Non-pigmented ciliary epithelial cell (primary cell): ENCODE measurements around the gene SP140L.
"Not testable (repeated sequence)": the region's sequence is repeated elsewhere in the genome, so short reads cannot be mapped to it uniquely, and the experiment has no call there.

ENCODE experiments used
- DNase-seq: peaks from one replicate; pipeline ENCODE4 v3.0.0-alpha.2; 2010; ENCODE audit warnings: low read depth

SP140L gene

GRCh38 chr2:230419181-230419580 is 92.2 kb downstream of the SP140L start:
- DNase-seq, result no peak

- no peak for DNase-seq
These were observed 95.2 kb downstream of the SP140L start for GRCh38 chr2:230422149-230422548.

- DNase-seq, result no peak
These were observed 97.0 kb downstream of the SP140L start for GRCh38 chr2:230423851-230424458.

GRCh38 chr2:230425377-230425776 is 98.4 kb downstream of the SP140L start:
- DNase-seq, result no peak

GRCh38 chr2:230429513-230429912 is 102.5 kb downstream of the SP140L start:
- DNase-seq, result no peak

GRCh38 chr2:230430957-230431910 is 104.2 kb downstream of the SP140L start:
- DNase-seq, result no peak

GRCh38 chr2:230434677-230435324 is 107.8 kb downstream of the SP140L start:
- DNase-seq, result no peak

- DNase-seq, result no peak
These were observed 108.4 kb downstream of the SP140L start for GRCh38 chr2:230435431-230435830.

- DNase-seq, result not testable (repeated sequence)
These were observed 112.1 kb downstream of the SP140L start for GRCh38 chr2:230439121-230439520.

- no peak for DNase-seq
These were observed 112.6 kb downstream of the SP140L start for GRCh38 chr2:230439590-230439989.

- no peak for DNase-seq
These were observed 114.4 kb downstream of the SP140L start for GRCh38 chr2:230441227-230441897.

- no peak for DNase-seq
These were observed 116.5 kb downstream of the SP140L start for GRCh38 chr2:230443541-230443940.

GRCh38 chr2:230444832-230445231 is 117.8 kb downstream of the SP140L start:
- DNase-seq, result no peak

- DNase-seq, result no peak
These were observed 120.0 kb downstream of the SP140L start for GRCh38 chr2:230447036-230447435.

- no peak for DNase-seq
These were observed 120.8 kb downstream of the SP140L start for GRCh38 chr2:230447455-230448451.

GRCh38 chr2:230449901-230450467 is 123.0 kb downstream of the SP140L start:
- no peak for DNase-seq

GRCh38 chr2:230453006-230453405 is 126.0 kb downstream of the SP140L start:
- DNase-seq, result no peak
